Upper lobe of left lung (tissue), 6 donors: ENCODE measurements around the gene FBXL13. TPM values are rescaled to one million over a fixed set of nuclear protein-coding genes. Genes with fewer than 3 reads are reported as not detected.

Source experiments
- ATAC-seq, 2 donors: fragments of 200-7000 bp; cut with Tn5 transposase; one replicate each; pipeline ENCODE4 v1.9.1; 2022; ENCODE audit warnings: mild to moderate bottlenecking in 2 of 2, moderate library complexity in 2 of 2; ENCODE audit not compliant: low FRiP score in 2 of 2
- DNase-seq, 2 donors: peaks; one replicate each; pipeline ENCODE4 v3.0.0-alpha.2; 2019 to 2020
- H3K27ac ChIP-seq, 4 donors: fragments of 200-600 bp; sonication (generic); one replicate each; pipeline ENCODE4 v1.5.1; 2016 to 2019
- H3K27me3 ChIP-seq, 4 donors: fragments of 200-600 bp; sonication (generic); one replicate each; pipeline ENCODE4 v1.5.1; 2017 to 2019
- H3K36me3 ChIP-seq, 4 donors: fragments of 200-600 bp; sonication (generic); one replicate each; pipeline ENCODE4 v1.5.1; 2016 to 2019
- H3K4me1 ChIP-seq, 4 donors: fragments of 200-600 bp; sonication (generic); one replicate each; pipeline ENCODE4 v1.5.1; 2018 to 2019
- H3K4me3 ChIP-seq, 4 donors: fragments of 200-600 bp; sonication (generic); one replicate each; pipeline ENCODE4 v1.5.1; 2017 to 2019; ENCODE audit warnings: mild to moderate bottlenecking in 2 of 4, moderate library complexity in 1 of 4
- H3K9me3 ChIP-seq, 4 donors: fragments of 200-600 bp; sonication (generic); one replicate each; pipeline ENCODE4 v1.5.1; 2018 to 2019
- CTCF ChIP-seq, 6 experiments: fragments of 450-650 bp in 4 of 6; fragments of 200-600 bp in 2 of 6; sonication (generic) in 2 of 6; IDR thresholded peaks; one replicate each; pipeline ENCODE4 v1.5.1; 2016 to 2019; ENCODE audit warnings: antibody characterized with exemption in 6 of 6
- EP300 ChIP-seq, 4 donors: sonication (generic); formaldehyde crosslinking; IDR thresholded peaks; one replicate each; pipeline ENCODE4 v1.5.1; 2017; ENCODE audit warnings: antibody characterized with exemption in 4 of 4, control low read depth in 2 of 4
- POLR2A ChIP-seq, 4 donors: fragments of 450-650 bp; IDR thresholded peaks; one replicate each; pipeline ENCODE4 v1.5.1; 2016 to 2017; ENCODE audit warnings: antibody characterized with exemption in 4 of 4, mild to moderate bottlenecking in 2 of 4
- POLR2AphosphoS5 ChIP-seq, 2 donors: sonication (generic); formaldehyde crosslinking; IDR thresholded peaks; one replicate each; pipeline ENCODE4 v1.5.1; 2017; ENCODE audit warnings: antibody characterized with exemption in 2 of 2
- WGBS, 2 donors: methylation state at CpG; one replicate each; pipeline ENCODE4 v1.1.5; 2017 to 2018; 5-methylcytosine and 5-hydroxymethylcytosine counted together
- total RNA-seq, 6 donors: library from RNA; depleted of rRNA in 4 of 6; stranded (reverse); fragments of >200 nt in 4 of 6; gene quantifications; one replicate each; pipeline versions ENCODE4 v1.1.0 to v1.2.1, GENCODE V29; 2016 to 2021
- donor health status: DM: no; HTN: no; CAD: no; lungs with moderate emphysema.
- donor health status: DM: no; HTN: yes; CAD: no; lungs with severe emphysema.

The FBXL13 gene
- total RNA-seq, 6 donors from 2014 or later, result 1.6 to 11.6 (median 2.9) TPM

- no peak for ATAC-seq
- whole genome bisulfite sequencing, 2 donors, result 65 to 68% methylated on average over 6 of the region's 6 CpGs
- no peak for DNase-seq
- Histone ChIP-seq H3K27ac (no peak overlapping the region), H3K27me3 (no peaks in the 10 kb centered on the region), H3K4me1 (peaks cover 0 to 11% (median 3%) of the 10 kb centered on the region in 4 donors), H3K36me3 (no peaks in the 10 kb centered on the region), H3K9me3 (no peaks in the 10 kb centered on the region), H3K4me3 (no peak overlapping the region)
- no peak for TF ChIP-seq CTCF (IDR thresholded peaks at IDR 0.05)
- TF ChIP-seq EP300 (IDR thresholded peaks at IDR 0.05), result no peak
- TF ChIP-seq POLR2A (IDR thresholded peaks at IDR 0.05), result no peak
- no peak for TF ChIP-seq POLR2AphosphoS5 (IDR thresholded peaks at IDR 0.05)
Observed at GRCh38 chr7:102988631-102989560, 85.7 kb downstream of the FBXL13 start.

GRCh38 chr7:102988088-102988487 lies 86.5 kb downstream of the FBXL13 start:
- WGBS, 2 donors, result 93 to 94% methylated on average over 2 of the region's 2 CpGs
- DNase-seq (no peak), ATAC-seq (no peak)
- no peak for TF ChIP-seq CTCF (IDR thresholded peaks at IDR 0.05)
- TF ChIP-seq POLR2AphosphoS5 (IDR thresholded peaks at IDR 0.05), result no peak
- no peak for TF ChIP-seq POLR2A (IDR thresholded peaks at IDR 0.05)
- TF ChIP-seq EP300 (IDR thresholded peaks at IDR 0.05), result no peak
- H3K4me3 ChIP-seq, result no peak overlapping the region
- no peaks in the 10 kb centered on the region for H3K36me3 ChIP-seq
- no peak overlapping the region for H3K27ac ChIP-seq
- H3K9me3 ChIP-seq, result no peaks in the 10 kb centered on the region
- peaks cover 0 to 11% (median 3%) of the 10 kb centered on the region in 4 donors for H3K4me1 ChIP-seq
- no peaks in the 10 kb centered on the region for H3K27me3 ChIP-seq

DNA sequence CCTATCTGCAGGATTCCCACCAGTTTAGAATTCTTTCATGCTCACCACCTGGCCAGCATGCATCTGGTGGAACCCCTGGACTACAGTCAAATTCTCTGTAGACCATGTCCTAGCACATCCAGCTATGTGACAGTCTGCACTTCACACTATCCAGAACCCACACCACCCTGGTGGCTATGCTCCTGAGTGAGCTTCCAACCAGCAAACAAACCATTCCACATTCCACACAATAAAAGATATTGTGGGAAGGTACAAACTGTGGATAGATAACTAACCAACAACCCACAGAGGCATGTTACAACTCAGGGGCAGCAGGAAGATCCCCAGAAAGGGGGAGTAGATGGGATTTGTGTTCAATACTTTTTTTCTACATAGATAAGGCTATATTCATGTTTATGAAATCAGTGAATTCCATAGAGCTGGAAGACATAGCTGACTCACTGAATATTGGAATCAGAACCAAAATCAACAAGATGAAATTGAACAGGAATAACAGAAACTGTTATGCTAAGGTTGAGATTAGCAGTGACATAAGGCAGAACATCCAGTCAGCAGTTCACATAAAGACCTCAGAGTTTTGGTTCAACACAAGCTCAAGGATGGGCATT lies 89.3 kb downstream of the FBXL13 start:
- Histone ChIP-seq H3K27ac (no peak overlapping the region), H3K4me3 (no peak overlapping the region), H3K27me3 (no peaks in the 10 kb centered on the region), H3K9me3 (no peaks in the 10 kb centered on the region), H3K4me1 (no peaks in the 10 kb centered on the region), H3K36me3 (no peaks in the 10 kb centered on the region)
- no peak for TF ChIP-seq EP300 (IDR thresholded peaks at IDR 0.05)
- TF ChIP-seq POLR2AphosphoS5 (IDR thresholded peaks at IDR 0.05), result no peak
- no peak for TF ChIP-seq CTCF (IDR thresholded peaks at IDR 0.05)
- TF ChIP-seq POLR2A (IDR thresholded peaks at IDR 0.05), result no peak
- no peak for ATAC-seq
- DNase-seq, result no peak

DNA sequence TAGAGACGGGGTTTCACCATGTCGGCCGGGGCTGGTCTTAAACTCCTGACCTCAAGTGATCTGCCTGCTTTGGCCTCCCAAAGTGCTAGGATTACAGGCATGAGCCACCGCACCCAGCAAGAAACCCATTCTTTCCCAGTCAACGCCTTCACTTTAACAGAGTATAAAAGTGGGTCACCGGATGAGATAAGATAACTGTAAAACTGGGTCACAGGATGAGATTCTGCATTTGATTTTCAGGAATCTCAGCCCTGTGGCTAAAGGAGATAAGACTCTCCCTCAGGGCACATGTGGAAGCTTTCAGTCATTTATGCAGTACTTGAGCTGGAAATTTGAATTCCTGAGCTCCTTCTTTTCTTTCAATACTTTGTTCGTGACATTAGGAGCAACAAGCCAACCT lies 91.0 kb downstream of the FBXL13 start:
- DNase-seq, result no peak
- H3K27me3 ChIP-seq, result no peaks in the 10 kb centered on the region
- no peak for ATAC-seq
- TF ChIP-seq POLR2AphosphoS5 (IDR thresholded peaks at IDR 0.05), result no peak
- no peak for TF ChIP-seq EP300 (IDR thresholded peaks at IDR 0.05)
- no peak for TF ChIP-seq POLR2A (IDR thresholded peaks at IDR 0.05)
- TF ChIP-seq CTCF (IDR thresholded peaks at IDR 0.05), result no peak
- no peak overlapping the region for H3K4me3 ChIP-seq
- no peak overlapping the region for H3K27ac ChIP-seq
- no peaks in the 10 kb centered on the region for H3K4me1 ChIP-seq
- no peaks in the 10 kb centered on the region for H3K36me3 ChIP-seq
- no peaks in the 10 kb centered on the region for H3K9me3 ChIP-seq
- WGBS, 2 donors, result 80 to 92% methylated on average over 6 to 7 of the region's 7 CpGs
